Measurements from ENCODE around the gene MCM7. TPM values are rescaled to one million over a fixed set of nuclear protein-coding genes. Genes with fewer than 3 reads are reported as not detected.

MCM7 gene
- total RNA-seq, 2 donors from 2014 or later, result 32.6 to 34.5 TPM

- no peak for TF ChIP-seq POLR2A (IDR thresholded peaks at IDR 0.05)
- TF ChIP-seq CTCF (IDR thresholded peaks at IDR 0.05), result no peak
- WGBS, 2 donors, result 25 to 60% methylated on average over 13 of the region's 13 CpGs
- H3K27ac ChIP-seq, result no peak overlapping the region
- no peaks in the 10 kb centered on the region for H3K9me3 ChIP-seq
- H3K4me1 ChIP-seq, result peaks cover 37% of the 10 kb centered on the region
- no peak for ATAC-seq
- no peaks in the 10 kb centered on the region for H3K27me3 ChIP-seq
- no peak for DNase-seq
- H3K4me3 ChIP-seq, result no peak overlapping the region
- H3K36me3 ChIP-seq (replicated peaks in 1 of 2; ENCODE audit: insufficient read depth in 1 of 2, low read depth in 2 of 2), result no peaks in the 10 kb centered on the region
- intact Hi-C loops (cut with DNase I), result no loop called here
Measured at GRCh38 chr7:100122067-100122466, 20.9 kb upstream of the MCM7 start.

GRCh38 chr7:100120733-100121036 lies 19.5 kb upstream of the MCM7 start:
- intact Hi-C loops (cut with DNase I), result no loop called here

GRCh38 chr7:100119970-100120732 lies 19.0 kb upstream of the MCM7 start:
- intact Hi-C loops (cut with DNase I), result no loop called here
- H3K27ac ChIP-seq, result peak overlapping the region in 3 of 4 donors; percentile 85 to 92 (median 89)
- 33 to 64% methylated on average over 13 to 19 of the region's 19 CpGs for WGBS, 2 donors

More at GRCh38 chr7:100120733-100121036, 19.5 kb upstream of the MCM7 start:
- no peak for DNase-seq
- 29 to 50% methylated on average over 1 of the region's 1 CpG for WGBS, 2 donors
- no peak for TF ChIP-seq CTCF (IDR thresholded peaks at IDR 0.05)
- TF ChIP-seq POLR2A (IDR thresholded peaks at IDR 0.05), result no peak
- no peak overlapping the region for H3K4me3 ChIP-seq
- peaks cover 30% of the 10 kb centered on the region for H3K4me1 ChIP-seq
- H3K36me3 ChIP-seq (replicated peaks in 1 of 2; ENCODE audit: insufficient read depth in 1 of 2, low read depth in 2 of 2), result no peaks in the 10 kb centered on the region
- no peak for ATAC-seq
- no peaks in the 10 kb centered on the region for H3K9me3 ChIP-seq
- H3K27me3 ChIP-seq, result no peaks in the 10 kb centered on the region
- H3K27ac ChIP-seq, result peak overlapping the region in 1 of 4 donors; percentile 85

GRCh38 chr7:100119072-100119969 lies 18.1 kb upstream of the MCM7 start, which contains the start of the genes CNPY4 and TAF6:
Gene CNPY4 (plus strand): TSS chr7:100119634. CDS start chr7:100119745, 111 bp downstream.
Gene TAF6 (minus strand): TSS chr7:100119358. CDS start chr7:100114209, 5,149 bp downstream.
- DNase-seq, result peak; percentile 95 to 97 (median 96)
- Histone ChIP-seq H3K4me3 (peak within 1 kb of the TSS; percentile 65 to 73), H3K27me3 (no peaks in the 10 kb centered on the region), H3K4me1 (peaks cover 19% of the 10 kb centered on the region), H3K9me3 (no peaks in the 10 kb centered on the region), H3K27ac (peak within 1 kb of the TSS; percentile 79 to 92 (median 87)), H3K36me3 (replicated peaks in 1 of 2; ENCODE audit: insufficient read depth in 1 of 2, low read depth in 2 of 2) (no peaks in the 10 kb centered on the region)
- TF ChIP-seq CTCF (IDR thresholded peaks at IDR 0.05), result peak in 2 of 7 experiments; percentile 7 to 12
- TF ChIP-seq POLR2A (IDR thresholded peaks at IDR 0.05), result peak in 2 of 3 donors; percentile 80 to 81
- 0 to 1% methylated on average over 27 to 49 of the region's 49 CpGs for WGBS, 2 donors
- ATAC-seq, result peak; percentile 97
- intact Hi-C loops (cut with DNase I), result no loop called here

More at GRCh38 chr7:100119970-100120732, 19.0 kb upstream of the MCM7 start:
- Histone ChIP-seq H3K36me3 (replicated peaks in 1 of 2; ENCODE audit: insufficient read depth in 1 of 2, low read depth in 2 of 2) (no peaks in the 10 kb centered on the region), H3K9me3 (no peaks in the 10 kb centered on the region), H3K4me3 (peak overlapping the region; percentile 9 to 19), H3K27me3 (no peaks in the 10 kb centered on the region), H3K4me1 (peaks cover 24% of the 10 kb centered on the region)
- peak; percentile 16 for ATAC-seq
- peak; percentile 39 to 55 (median 46) for DNase-seq
- TF ChIP-seq POLR2A (IDR thresholded peaks at IDR 0.05) (no peak), CTCF (IDR thresholded peaks at IDR 0.05) (no peak)
